HEK293 (cell line): Measurements from ENCODE around the gene CSF3R.

Experiments
- CTCF ChIA-PET: fragments of 350-600 bp; formaldehyde crosslinking; extraction: SDS; loops from one replicate; lab custom pipeline; 2021; ENCODE audit warnings: antibody characterized with exemption; lab: Yijun Ruan, JAX
- POLR2A ChIA-PET: fragments of 300-600 bp; formaldehyde crosslinking; extraction: SDS; loops from one replicate; lab custom pipeline; 2020; ENCODE audit warnings: antibody characterized with exemption, inconsistent platforms; lab: Yijun Ruan, JAX
- H3K27ac ChIP-seq: fragments of 200-500 bp; sonication (Bioruptor generic); 2 replicates; pipeline ENCODE4 v1.5.1; 2014; ENCODE audit warnings: low read depth, low read length, control low read depth, inconsistent platforms; ENCODE audit errors: extremely low read depth
- H3K36me3 ChIP-seq, 2 experiments: fragments of 200-500 bp in 1 of 2; sonication (Bioruptor generic) in 1 of 2; 1 replicate in 1 of 2; 2 replicates in 1 of 2; pipeline ENCODE4 v1.5.1; 2014 to 2017; ENCODE audit warnings: inconsistent platforms in 2 of 2, low read length in 2 of 2; ENCODE audit not compliant: control insufficient read depth in 2 of 2, insufficient read depth in 1 of 2
- H3K4me1 ChIP-seq: fragments of 200-500 bp; sonication (Bioruptor generic); 2 replicates; pipeline ENCODE4 v1.5.1; 2014; ENCODE audit warnings: mild to moderate bottlenecking, low read length, inconsistent platforms; ENCODE audit not compliant: control insufficient read depth, insufficient read depth
- H3K4me3 ChIP-seq: 2 replicates; pipeline ENCODE4 v1.5.1; 2011; ENCODE audit warnings: low read depth, mild to moderate bottlenecking, control low read depth, low read length, moderate library complexity
- H3K9me3 ChIP-seq: fragments of 200-500 bp; sonication (Bioruptor generic); 2 replicates; pipeline ENCODE4 v1.5.1; 2014; ENCODE audit warnings: low read depth, low read length, inconsistent platforms; ENCODE audit not compliant: control insufficient read depth, insufficient read depth
- GLIS1 ChIP-seq: fragments of 450-650 bp; formaldehyde crosslinking; IDR thresholded peaks from 2 replicates; pipeline ENCODE4 v1.5.1; 2016; ENCODE audit warnings: missing biosample characterization, missing genetic modification characterization
- HIC1 ChIP-seq: fragments of 450-650 bp; formaldehyde crosslinking; IDR thresholded peaks from 2 replicates; pipeline ENCODE4 v1.5.1; 2016; ENCODE audit warnings: missing biosample characterization, missing genetic modification characterization
- KLF7 ChIP-seq: fragments of 450-650 bp; formaldehyde crosslinking; IDR thresholded peaks from 2 replicates; pipeline ENCODE4 v1.5.1; 2016; ENCODE audit warnings: missing biosample characterization, missing genetic modification characterization, borderline replicate concordance
- KLF8 ChIP-seq: fragments of 450-650 bp; formaldehyde crosslinking; IDR thresholded peaks from 2 replicates; pipeline ENCODE4 v1.5.1; 2016; ENCODE audit warnings: missing biosample characterization, missing genetic modification characterization
- TSHZ1 ChIP-seq: fragments of 450-650 bp; formaldehyde crosslinking; IDR thresholded peaks from 2 replicates; pipeline ENCODE4 v1.5.1; 2016; ENCODE audit warnings: missing biosample characterization, missing genetic modification characterization, borderline replicate concordance
- ZBTB10 ChIP-seq: fragments of 450-650 bp; formaldehyde crosslinking; IDR thresholded peaks from 2 replicates; pipeline ENCODE4 v1.5.1; 2016; ENCODE audit warnings: missing biosample characterization, missing genetic modification characterization
- ZBTB6 ChIP-seq: fragments of 450-650 bp; formaldehyde crosslinking; IDR thresholded peaks from 2 replicates; pipeline ENCODE4 v1.5.1; 2017; ENCODE audit warnings: missing biosample characterization, missing genetic modification characterization
- ZEB2 ChIP-seq: fragments of 450-650 bp; formaldehyde crosslinking; IDR thresholded peaks from 2 replicates; pipeline ENCODE4 v1.5.1; 2016; ENCODE audit warnings: missing biosample characterization, missing genetic modification characterization
- ZIC2 ChIP-seq: fragments of 450-650 bp; formaldehyde crosslinking; IDR thresholded peaks from 2 replicates; pipeline ENCODE4 v1.5.1; 2016; ENCODE audit warnings: missing biosample characterization, missing genetic modification characterization
- ZNF10 ChIP-seq: fragments of 450-650 bp; formaldehyde crosslinking; IDR thresholded peaks from 2 replicates; pipeline ENCODE4 v1.5.1; 2017; ENCODE audit warnings: missing biosample characterization, missing genetic modification characterization
- ZNF132 ChIP-seq: fragments of 450-650 bp; formaldehyde crosslinking; IDR thresholded peaks from 2 replicates; pipeline ENCODE4 v1.5.1; 2017; ENCODE audit warnings: missing biosample characterization, missing genetic modification characterization, borderline replicate concordance
- ZNF16 ChIP-seq: fragments of 450-650 bp; formaldehyde crosslinking; IDR thresholded peaks from 2 replicates; pipeline ENCODE4 v1.5.1; 2016; ENCODE audit warnings: low read depth, missing biosample characterization, missing genetic modification characterization
- ZNF214 ChIP-seq: fragments of 450-650 bp; formaldehyde crosslinking; IDR thresholded peaks from 2 replicates; pipeline ENCODE4 v1.5.1; 2017; ENCODE audit warnings: missing biosample characterization, mild to moderate bottlenecking, missing genetic modification characterization, borderline replicate concordance
- ZNF24 ChIP-seq: fragments of 450-650 bp; formaldehyde crosslinking; IDR thresholded peaks from 2 replicates; pipeline ENCODE4 v1.5.1; 2016; ENCODE audit warnings: missing biosample characterization, missing genetic modification characterization
- ZNF266 ChIP-seq: fragments of 450-650 bp; formaldehyde crosslinking; IDR thresholded peaks from 2 replicates; pipeline ENCODE4 v1.5.1; 2016; ENCODE audit warnings: missing biosample characterization, missing genetic modification characterization, low read depth
- ZNF354C ChIP-seq: fragments of 450-650 bp; formaldehyde crosslinking; IDR thresholded peaks from 2 replicates; pipeline ENCODE4 v1.5.1; 2016; ENCODE audit warnings: missing biosample characterization, missing genetic modification characterization, low read depth, borderline replicate concordance
- ZNF433 ChIP-seq: fragments of 450-650 bp; formaldehyde crosslinking; IDR thresholded peaks from 2 replicates; pipeline ENCODE4 v1.5.1; 2016; ENCODE audit warnings: missing biosample characterization, missing genetic modification characterization, low read depth

CSF3R gene

GRCh38 chr1:36515315-36516138 is 32.8 kb upstream of the CSF3R start:
- no peaks in the 10 kb centered on the region for H3K9me3 ChIP-seq
- H3K27ac ChIP-seq: no peak overlapping the region
- TF ChIP-seq ZNF16: no peak
- no peak for TF ChIP-seq ZBTB6 (tag by site-specific recombination)
- TF ChIP-seq GLIS1 (tag by site-specific recombination): peak; percentile 42; the same call in 1 of the 2 replicates
- TF ChIP-seq ZNF132 (tag by site-specific recombination): no peak
- TF ChIP-seq ZNF266 (tag by site-specific recombination): no peak
- H3K4me1 ChIP-seq: no peaks in the 10 kb centered on the region
- no peaks in the 10 kb centered on the region for H3K36me3 ChIP-seq
- no peak overlapping the region for H3K4me3 ChIP-seq
- ChIA-PET POLR2A (interaction anchor here (0.9 kb wide), 1 partner anchor 51 kb away, joined by 3 read pairs; the partner anchor contains the start of gene MRPS15), CTCF (interaction anchor here (0.5 to 3.5 kb wide), 45 partner anchors 9 to 1166 kb away, joined by 3 to 26 read pairs (median 5); partner anchors contain the start of gene CSF3R)

- ChIA-PET POLR2A (no interaction called here), CTCF (interaction anchor here (0.7 to 1.8 kb wide), 4 partner anchors 11 to 135 kb away, joined by 3 to 7 read pairs (median 4); no protein-coding TSS in a partner anchor)
- H3K4me3 ChIP-seq: no peak overlapping the region
- H3K36me3 ChIP-seq: no peaks in the 10 kb centered on the region
- TF ChIP-seq ZNF354C (no peak), ZIC2 (tag by site-specific recombination) (peak; percentile 29; the same call in 1 of the 2 replicates)
- no peaks in the 10 kb centered on the region for H3K4me1 ChIP-seq
- H3K9me3 ChIP-seq: no peaks in the 10 kb centered on the region
- no peak overlapping the region for H3K27ac ChIP-seq
Observed at GRCh38 chr1:36514501-36514900, 31.8 kb upstream of the CSF3R start.

- POLR2A ChIA-PET: no interaction called here
- CTCF ChIA-PET: interaction anchor here (0.8 to 1.8 kb wide), 3 partner anchors 11 to 36 kb away, joined by 3 to 7 read pairs (median 4); no protein-coding TSS in a partner anchor
- no peaks in the 10 kb centered on the region for H3K4me1 ChIP-seq
- H3K4me3 ChIP-seq: no peak overlapping the region
- H3K9me3 ChIP-seq: no peaks in the 10 kb centered on the region
- no peak overlapping the region for H3K27ac ChIP-seq
- no peaks in the 10 kb centered on the region for H3K36me3 ChIP-seq
- TF ChIP-seq TSHZ1 (tag by site-specific recombination): no peak
- no peak for TF ChIP-seq ZBTB10 (tag by site-specific recombination)
- no peak for TF ChIP-seq ZNF433 (tag by site-specific recombination)
- TF ChIP-seq ZNF214 (tag by site-specific recombination): no peak
- no peak for TF ChIP-seq ZEB2 (tag by site-specific recombination)
- TF ChIP-seq ZNF10 (tag by site-specific recombination): no peak
- TF ChIP-seq KLF8 (tag by site-specific recombination): no peak
- no peak for TF ChIP-seq ZNF24 (tag by site-specific recombination)
- no peak for TF ChIP-seq KLF7 (tag by site-specific recombination)
- TF ChIP-seq HIC1: no peak
Observed at GRCh38 chr1:36513676-36514473, 31.2 kb upstream of the CSF3R start.
